HCT116 (cell line): ENCODE results near the gene CRADD. TPM values are rescaled to one million over a fixed set of nuclear protein-coding genes. Genes with fewer than 3 reads are reported as not detected.

ENCODE experiments used
- ATAC-seq: fragments of 200-7000 bp; cut with Tn5 transposase; 2 replicates; pipeline ENCODE4 v1.9.1; 2020; ENCODE audit warnings: mild to moderate bottlenecking, moderate library complexity
- BruUV-seq: library from RNA; stranded (reverse); fragments of 400-500 nt; replicated peaks from 2 replicates; lab custom pipeline; 2021; lab: Mats Ljungman, UMichigan
- CTCF ChIA-PET: fragments of 300-600 bp; sonication (Branson Sonifier 250); formaldehyde crosslinking; loops from one replicate; lab custom pipeline; 2021; ENCODE audit warnings: antibody characterized with exemption; lab: Charles Lee
- POLR2A ChIA-PET: fragments of 300-600, 350-600 bp; sonication (Branson Sonifier 250); formaldehyde crosslinking; loops from one replicate; lab custom pipeline; 2021; ENCODE audit warnings: antibody characterized with exemption; lab: Charles Lee
- RAD21 ChIA-PET, 2 experiments: fragments of 300-600 bp; sonication (Branson Sonifier 250); formaldehyde crosslinking; loops; one replicate each; lab custom pipeline; 2023; ENCODE audit warnings: low total read pairs in 2 of 2; ENCODE audit not compliant: uncharacterized antibody in 2 of 2, unreplicated experiment in 2 of 2, low non-redundant PET in 1 of 2; lab: Charles Lee
- DNase-seq: peaks from one replicate; pipeline ENCODE4 v3.0.0-alpha.2; 2010; ENCODE audit warnings: low read depth, low spot score
- H2AFZ ChIP-seq: fragments of 200-600 bp; shearing (Covaris generic), sonication (generic); 2 replicates; pipeline ENCODE4 v1.6.1; 2017; ENCODE audit warnings: low read depth, mixed run types, mixed read lengths, antibody characterized with exemption, low read length; ENCODE audit not compliant: poor library complexity, severe bottlenecking
- H3K27ac ChIP-seq: 2 replicates; pipeline ENCODE4 v1.5.1; 2012; ENCODE audit warnings: low read depth, low read length
- H3K27me3 ChIP-seq: fragments of 200-600 bp; sonication (generic); 2 replicates; pipeline ENCODE4 v1.6.1; 2016; ENCODE audit warnings: mixed run types, low read length, mixed read lengths; ENCODE audit not compliant: insufficient read depth
- H3K36me3 ChIP-seq, 2 experiments: fragments of 200-500 bp in 1 of 2; fragments of 200-600 bp in 1 of 2; sonication (Bioruptor generic) in 1 of 2; sonication (generic) in 1 of 2; 2 replicates each; pipeline versions ENCODE4 v1.5.1 to v1.6.1; 2014 to 2016; ENCODE audit warnings: low read length in 2 of 2, inconsistent platforms in 1 of 2, mixed read lengths in 1 of 2, mixed run types in 1 of 2; ENCODE audit not compliant: insufficient read depth in 2 of 2, control insufficient read depth in 1 of 2
- H3K4me1 ChIP-seq, 2 experiments: fragments of 200-600 bp in 1 of 2; sonication (generic) in 1 of 2; 2 replicates each; pipeline versions ENCODE4 v1.5.1 to v1.6.1; 2012 to 2017; ENCODE audit warnings: low read length in 2 of 2, inconsistent platforms in 1 of 2, mild to moderate bottlenecking in 1 of 2, mixed read lengths in 1 of 2, mixed run types in 1 of 2, moderate library complexity in 1 of 2; ENCODE audit not compliant: insufficient read depth in 2 of 2, control insufficient read depth in 1 of 2
- H3K4me2 ChIP-seq: fragments of 200-600 bp; sonication (generic); 2 replicates; pipeline ENCODE4 v1.6.1; 2017; ENCODE audit warnings: mixed run types, low read length, mixed read lengths
- H3K4me3 ChIP-seq, 2 experiments: fragments of 200-600 bp in 1 of 2; sonication (generic) in 1 of 2; replicated peaks in 1 of 2; 2 replicates each; pipeline ENCODE4 v1.5.1; 2011 to 2016; ENCODE audit warnings: low read length in 2 of 2, control low read depth in 1 of 2, low read depth in 1 of 2, mild to moderate bottlenecking in 1 of 2, mixed read lengths in 1 of 2, mixed run types in 1 of 2
- H3K79me2 ChIP-seq: fragments of 200-600 bp; sonication (generic); 2 replicates; pipeline ENCODE4 v1.6.1; 2017; ENCODE audit warnings: mild to moderate bottlenecking, mixed run types, low read length, moderate library complexity, mixed read lengths; ENCODE audit not compliant: insufficient read depth
- H3K9ac ChIP-seq: fragments of 200-600 bp; sonication (generic); 2 replicates; pipeline ENCODE4 v1.6.1; 2016; ENCODE audit warnings: low read length, mixed read lengths
- H3K9me2 ChIP-seq: fragments of 200-600 bp; sonication (generic), shearing (Covaris generic); 2 replicates; pipeline ENCODE4 v1.6.1; 2017; ENCODE audit warnings: mixed run types, mild to moderate bottlenecking, moderate library complexity; ENCODE audit not compliant: insufficient read depth
- H3K9me3 ChIP-seq, 2 experiments: fragments of 200-500 bp in 1 of 2; fragments of 200-600 bp in 1 of 2; sonication (Bioruptor generic) in 1 of 2; sonication (generic) in 1 of 2; 2 replicates each; pipeline ENCODE4 v1.6.1; 2014 to 2017; ENCODE audit warnings: low read length in 2 of 2, mixed read lengths in 2 of 2, inconsistent platforms in 1 of 2, low read depth in 1 of 2, mild to moderate bottlenecking in 1 of 2, mixed run types in 1 of 2, moderate library complexity in 1 of 2; ENCODE audit not compliant: control insufficient read depth in 1 of 2, insufficient read depth in 1 of 2
- H4K20me1 ChIP-seq: fragments of 200-600 bp; sonication (generic), shearing (Covaris generic); 2 replicates; pipeline ENCODE4 v1.6.1; 2017; ENCODE audit warnings: mixed run types, mild to moderate bottlenecking, moderate library complexity; ENCODE audit not compliant: insufficient read depth
- CTCF ChIP-seq, 3 experiments: fragments of 200-600 bp in 1 of 3; sonication (generic) in 1 of 3; IDR thresholded peaks in 2 of 3; conservative IDR thresholded peaks in 1 of 3; 2 replicates each; pipeline ENCODE4 v1.5.1; 2012 to 2017; ENCODE audit warnings: low read depth in 2 of 3, low read length in 2 of 3, antibody characterized with exemption in 1 of 3, borderline replicate concordance in 1 of 3, control low read depth in 1 of 3, mild to moderate bottlenecking in 1 of 3, mixed read lengths in 1 of 3, mixed run types in 1 of 3, moderate library complexity in 1 of 3; ENCODE audit not compliant: insufficient read depth in 1 of 3
- EGR1 ChIP-seq: IDR thresholded peaks from 2 replicates; pipeline ENCODE4 v1.6.1; 2012; ENCODE audit warnings: low read depth
- ELF1 ChIP-seq: IDR thresholded peaks from 2 replicates; pipeline ENCODE4 v1.6.1; 2012; ENCODE audit warnings: low read depth, borderline replicate concordance
- EZH2phosphoT487 ChIP-seq: fragments of 200-600 bp; IDR thresholded peaks from 2 replicates; pipeline ENCODE4 v1.6.1; 2018; ENCODE audit warnings: antibody characterized with exemption, borderline replicate concordance
- FOSL1 ChIP-seq: IDR thresholded peaks from 2 replicates; pipeline ENCODE4 v1.6.1; 2012; ENCODE audit warnings: low read depth
- JUND ChIP-seq: IDR thresholded peaks from 2 replicates; pipeline ENCODE4 v1.6.1; 2012
- MAX ChIP-seq: IDR thresholded peaks from 2 replicates; pipeline ENCODE4 v1.6.1; 2012
- POLR2A ChIP-seq: IDR thresholded peaks from 2 replicates; pipeline ENCODE4 v1.7.0; 2011; ENCODE audit warnings: borderline replicate concordance; ENCODE audit not compliant: insufficient read depth, insufficient read length; ENCODE audit errors: extremely low read depth
- POLR2AphosphoS5 ChIP-seq: IDR thresholded peaks from 2 replicates; pipeline ENCODE4 v1.6.1; 2011; ENCODE audit warnings: mild to moderate bottlenecking, low read depth, low read length, moderate library complexity
- RAD21 ChIP-seq: IDR thresholded peaks from 2 replicates; pipeline ENCODE4 v1.6.1; 2012; ENCODE audit warnings: low read depth, mild to moderate bottlenecking
- REST ChIP-seq: IDR thresholded peaks from 2 replicates; pipeline ENCODE4 v1.6.1; 2012; ENCODE audit warnings: low read depth
- SIN3A ChIP-seq: IDR thresholded peaks from 2 replicates; pipeline ENCODE4 v1.6.1; 2012; ENCODE audit warnings: low read depth
- SP1 ChIP-seq: IDR thresholded peaks from 2 replicates; pipeline ENCODE4 v1.6.1; 2012; ENCODE audit warnings: low read depth
- TCF7L2 ChIP-seq: IDR thresholded peaks from 2 replicates; pipeline ENCODE4 v1.7.0; 2011; ENCODE audit warnings: borderline replicate concordance, inconsistent platforms; ENCODE audit not compliant: insufficient read depth, insufficient read length; ENCODE audit errors: extremely low read depth
- ZBTB33 ChIP-seq: IDR thresholded peaks from 2 replicates; pipeline ENCODE4 v1.6.1; 2011; ENCODE audit warnings: mild to moderate bottlenecking, low read length, moderate library complexity; ENCODE audit not compliant: insufficient replicate concordance; ENCODE audit errors: extremely low read depth
- ZFX ChIP-seq: fragments of 450-650 bp; IDR thresholded peaks from 2 replicates; pipeline ENCODE4 v1.6.1; 2017
- ZNF274 ChIP-seq: fragments of 200-500 bp; sonication (Bioruptor generic); IDR thresholded peaks from 2 replicates; pipeline ENCODE4 v1.6.1; 2014; ENCODE audit warnings: mild to moderate bottlenecking, low read depth, low read length, inconsistent platforms
- intact Hi-C: fragments of 100-400 bp; cut with micrococcal nuclease; formaldehyde crosslinking; loops from 2 replicates; pipeline ENCODE4 v1.10.0; 2022
- total RNA-seq: library from RNA; stranded (reverse); gene quantifications from one replicate; pipeline ENCODE4 v1.2.1, GENCODE V29; 2021; ENCODE audit not compliant: unreplicated experiment

The CRADD gene
- total RNA-seq, 1 experiment from 2014 or later, result 12.2 TPM

- TF ChIP-seq POLR2AphosphoS5 (no peak), POLR2A (no peak), EGR1 (no peak), JUND (no peak)
Observed at GRCh38 chr12:93901739-93902138, 224.6 kb downstream of the CRADD start (continued).

- no TSS peak for BruUV-seq
- no peaks in the 10 kb centered on the region for H3K36me3 ChIP-seq
- H3K9me2 ChIP-seq, result no peaks in the 10 kb centered on the region
- H2AFZ ChIP-seq, result no peak overlapping the region
- H3K4me1 ChIP-seq, result peaks cover 0 to 5% of the 10 kb centered on the region in 2 experiments; a peak in 1 of 4 replicates
- no peaks in the 10 kb centered on the region for H3K27me3 ChIP-seq
- no peak overlapping the region for H3K4me2 ChIP-seq
- H3K79me2 ChIP-seq, result no peaks in the 10 kb centered on the region
- ChIA-PET CTCF (no interaction called here), RAD21 (no interaction called here), POLR2A (no interaction called here)
- no peak overlapping the region for H3K27ac ChIP-seq
- no peaks in the 10 kb centered on the region for H3K9me3 ChIP-seq
- H3K4me3 ChIP-seq, result no peak overlapping the region
- ATAC-seq (no peak), DNase-seq (no peak)
- TF ChIP-seq ZFX (no peak), REST (no peak), ZNF274 (no peak), ZBTB33 (no peak), EZH2phosphoT487 (no peak), JUND (no peak), RAD21 (no peak), ELF1 (no peak), EGR1 (no peak), SP1 (no peak), POLR2AphosphoS5 (no peak), FOSL1 (no peak), MAX (no peak), POLR2A (no peak), TCF7L2 (no peak), SIN3A (no peak), CTCF (IDR thresholded peaks at IDR 0.05 in 2 of 3, conservative IDR thresholded peaks at IDR 0.05 in 1 of 3; ENCODE audit: borderline replicate concordance in 1 of 3, insufficient read depth in 1 of 3, low read depth in 2 of 3, low read length in 2 of 3) (no peak)
- intact Hi-C loops, result no loop called here
- H4K20me1 ChIP-seq, result no peaks in the 10 kb centered on the region
- no peak overlapping the region for H3K9ac ChIP-seq
Observed at GRCh38 chr12:93902192-93902591, 225.0 kb downstream of the CRADD start.
